Aorta (tissue), 5 donors: Measurements from ENCODE around the gene RILPL1. TPM values are rescaled to one million over a fixed set of nuclear protein-coding genes. Genes with fewer than 3 reads are reported as not detected.
A peak's percentile ranks its signal among the peaks of the same experiment; 100 is the strongest.
"Not testable (repeated sequence)": the region's sequence is repeated elsewhere in the genome, so short reads cannot be mapped to it uniquely, and the experiment has no call there.

Experiments
- ATAC-seq: fragments of 200-7000 bp; cut with Tn5 transposase; one replicate; pipeline ENCODE4 v1.9.1; 2022; ENCODE audit warnings: moderate library complexity; ENCODE audit not compliant: low FRiP score
- DNase-seq, 2 donors: peaks; one replicate each; pipeline ENCODE4 v3.0.0-alpha.2; 2020
- H3K27ac ChIP-seq, 2 donors: one replicate each; pipeline ENCODE4 v1.5.1; 2013; ENCODE audit warnings: low read length in 2 of 2, mild to moderate bottlenecking in 2 of 2, moderate library complexity in 2 of 2, control low read depth in 1 of 2, inconsistent platforms in 1 of 2, low read depth in 1 of 2
- H3K27me3 ChIP-seq, 2 donors: one replicate each; pipeline ENCODE4 v1.6.1; 2013; ENCODE audit warnings: control low read depth in 1 of 2, low read length in 1 of 2, mild to moderate bottlenecking in 1 of 2, moderate library complexity in 1 of 2; ENCODE audit not compliant: insufficient read depth in 2 of 2, control insufficient read depth in 1 of 2
- H3K36me3 ChIP-seq, 2 donors: one replicate each; pipeline ENCODE4 v1.6.1; 2013; ENCODE audit warnings: control low read depth in 1 of 2, low read length in 1 of 2, mild to moderate bottlenecking in 1 of 2; ENCODE audit not compliant: insufficient read depth in 2 of 2, control insufficient read depth in 1 of 2
- H3K4me1 ChIP-seq, 2 donors: one replicate each; pipeline ENCODE4 v1.6.1; 2013; ENCODE audit warnings: low read length in 2 of 2, control low read depth in 1 of 2, mild to moderate bottlenecking in 1 of 2, moderate library complexity in 1 of 2; ENCODE audit not compliant: insufficient read depth in 2 of 2, control insufficient read depth in 1 of 2
- H3K4me3 ChIP-seq, 2 donors: one replicate each; pipeline ENCODE4 v1.5.1; 2013; ENCODE audit warnings: low read length in 2 of 2, control low read depth in 1 of 2, mild to moderate bottlenecking in 1 of 2
- H3K9me3 ChIP-seq: one replicate; pipeline ENCODE4 v1.6.1; 2013; ENCODE audit warnings: mild to moderate bottlenecking, low read length; ENCODE audit not compliant: control insufficient read depth
- WGBS, 2 donors: extraction: QIAGEN DNeasy Blood & Tissue Kit; methylation state at CpG; one replicate each; pipeline ENCODE4 v1.1.7; 2013; 5-methylcytosine and 5-hydroxymethylcytosine counted together
- intact Hi-C, 2 donors: fragments of 100-400 bp; cut with DNase I; formaldehyde crosslinking; loops; one replicate each; pipeline versions ENCODE4 v1.14.2 to v1.15.0; 2022
- polyA plus RNA-seq, 2 donors: library from polyadenylated mRNA; stranded (reverse); fragments of 200-250 nt; gene quantifications; one replicate each; pipeline ENCODE4 v1.2.3, GENCODE V29; 2013
- total RNA-seq, 2 donors: library from RNA; stranded (reverse); fragmentation: NEBNext Ultra II Directional; extraction: Animal tissue kit (Norgen Biotek cat#: 25700); gene quantifications; one replicate each; pipeline ENCODE4 v1.2.1, GENCODE V29; 2021
- donor health status: healthy with polysubstance abuse.
- donor health status: Bipolar disorder and iron deficiency.
- donor health status: DM: no; HTN: no; CAD: no.
- donor health status: DM: no; HTN: no; CAD: no.
- donor health status: DM: yes; HTN: yes; CAD: no.

RILPL1 gene
- total and polyA plus RNA-seq, 4 donors: 18.4 to 50.4 (median 31.0) TPM

DNA sequence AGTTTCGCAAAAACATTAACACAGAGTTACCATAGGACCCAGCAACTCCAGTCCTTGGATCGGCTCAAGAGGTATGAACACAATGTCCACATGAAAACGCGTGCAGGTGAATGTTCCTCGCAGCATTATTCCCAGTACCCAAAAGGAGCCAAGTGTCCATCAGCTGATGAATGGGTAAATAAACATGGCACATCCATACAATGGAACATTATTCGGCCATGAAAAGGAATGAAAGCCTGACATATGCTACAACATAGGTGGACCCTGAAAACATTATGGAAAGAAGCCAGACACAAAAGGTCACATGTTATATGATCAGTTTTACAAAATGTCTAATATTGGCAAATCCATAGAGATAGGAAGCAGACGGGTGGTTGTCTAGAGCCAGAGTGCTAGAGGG, 9.1 kb downstream of the RILPL1 start:
- H3K27me3 ChIP-seq: no peaks in the 10 kb centered on the region
- ATAC-seq (no peak), DNase-seq (no peak)
- H3K4me3 ChIP-seq: no peak overlapping the region
- intact Hi-C loops: no loop called here
- peaks cover 0 to 4% of the 10 kb centered on the region in 2 donors for H3K36me3 ChIP-seq
- H3K27ac ChIP-seq: no peak overlapping the region
- WGBS, 2 donors: 99% methylated on average over 7 of the region's 7 CpGs
- H3K9me3 ChIP-seq: no peaks in the 10 kb centered on the region
- no peaks in the 10 kb centered on the region for H3K4me1 ChIP-seq

DNA sequence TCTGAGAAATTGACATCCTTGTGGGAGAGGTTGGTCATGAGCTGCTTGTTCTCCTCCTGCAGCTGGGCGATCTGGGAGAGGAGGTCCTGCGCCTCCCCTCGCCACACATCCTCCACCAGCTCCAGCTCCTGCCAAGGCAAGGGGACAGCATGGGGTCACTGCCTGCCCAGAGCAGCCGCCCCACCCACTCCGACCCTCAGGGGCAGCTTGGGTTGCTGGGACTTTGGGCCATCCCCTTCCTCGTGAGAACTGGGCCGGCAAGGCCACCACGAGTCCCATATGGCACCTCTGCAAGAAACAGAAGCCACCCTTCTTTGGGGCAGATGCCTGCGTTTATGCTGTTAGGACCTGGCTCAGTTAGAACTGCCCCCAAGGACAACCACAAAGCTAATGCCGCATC, 10.0 kb downstream of the RILPL1 start:
- WGBS, 2 donors: 83 to 89% methylated on average over 10 of the region's 10 CpGs
- Histone ChIP-seq H3K36me3 (peaks cover 0 to 4% of the 10 kb centered on the region in 2 donors), H3K27ac (no peak overlapping the region), H3K27me3 (no peaks in the 10 kb centered on the region), H3K4me3 (no peak overlapping the region), H3K4me1 (no peaks in the 10 kb centered on the region), H3K9me3 (no peaks in the 10 kb centered on the region)
- ATAC-seq: no peak
- no peak for DNase-seq
- intact Hi-C loops: no loop called here

DNA sequence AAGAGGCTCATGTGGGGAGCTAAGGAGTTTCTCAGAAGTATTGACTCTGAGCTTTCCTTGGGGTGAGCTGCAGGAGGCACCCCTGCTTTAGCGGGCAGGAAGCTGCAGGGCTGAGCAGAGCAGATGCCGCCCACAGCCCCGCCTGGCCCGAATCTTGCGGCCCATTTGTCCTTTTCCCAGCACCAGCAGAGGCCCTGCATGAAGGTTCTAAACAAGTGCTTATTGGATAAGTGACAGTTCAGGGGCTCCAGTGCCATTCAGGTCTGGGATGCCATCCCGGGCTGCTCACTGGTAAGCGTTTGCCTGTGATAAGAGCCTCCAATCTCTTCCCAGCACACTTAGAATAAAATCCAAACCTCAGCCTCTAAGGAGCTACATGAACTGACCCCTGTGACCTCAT, 11.4 kb downstream of the RILPL1 start:
- ATAC-seq (no peak), DNase-seq (no peak)
- no peaks in the 10 kb centered on the region for H3K27me3 ChIP-seq
- 88 to 90% methylated on average over 7 of the region's 7 CpGs for WGBS, 2 donors
- H3K9me3 ChIP-seq: no peaks in the 10 kb centered on the region
- H3K4me3 ChIP-seq: no peak overlapping the region
- intact Hi-C loops: no loop called here
- H3K36me3 ChIP-seq: peaks cover 0 to 6% of the 10 kb centered on the region in 2 donors
- H3K27ac ChIP-seq: no peak overlapping the region
- H3K4me1 ChIP-seq: no peaks in the 10 kb centered on the region

DNA sequence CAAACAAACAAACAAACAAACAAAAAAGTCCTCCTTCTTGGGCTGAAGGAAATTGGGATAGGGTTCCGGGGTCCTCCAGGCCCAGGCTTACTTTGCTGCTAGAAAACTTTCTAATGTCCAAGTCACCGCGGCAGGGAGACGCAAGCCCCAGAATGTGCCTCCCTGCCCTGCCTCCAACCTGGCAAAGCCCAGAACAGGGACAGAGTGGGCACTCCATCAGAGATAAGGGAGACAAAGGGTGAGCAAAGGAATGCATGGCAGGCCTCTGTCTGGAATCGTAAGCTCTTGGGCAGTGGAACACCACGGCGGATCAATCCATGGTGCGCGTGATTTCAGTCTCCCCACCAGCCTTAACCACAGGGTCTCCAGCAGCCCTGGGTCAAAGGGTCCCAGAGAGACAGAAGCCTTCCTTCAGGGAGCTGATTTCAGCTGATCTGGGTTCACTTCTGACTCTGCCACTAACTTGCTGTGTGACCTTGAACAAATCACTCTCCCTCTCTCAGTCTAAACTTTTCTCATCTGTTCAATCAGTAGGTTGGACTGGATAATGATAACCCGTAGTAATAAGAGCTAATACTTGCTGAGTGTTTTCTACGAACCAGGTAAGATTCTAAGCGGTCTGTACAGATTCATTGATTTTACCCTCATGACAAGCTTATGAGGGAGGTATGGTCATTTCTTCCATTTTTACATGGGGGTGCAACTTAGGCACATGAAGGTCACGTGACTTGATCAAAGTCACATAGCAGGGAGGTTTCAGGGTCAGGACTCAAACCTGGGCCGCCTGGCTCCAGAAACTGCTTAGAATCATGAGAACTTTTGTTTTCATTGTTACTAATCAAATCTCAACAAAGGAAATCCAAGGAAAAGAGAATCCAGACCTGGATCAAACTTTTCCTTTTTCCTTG, 12.7 kb downstream of the RILPL1 start:
- Histone ChIP-seq H3K9me3 (no peaks in the 10 kb centered on the region), H3K27ac (peak overlapping the region in 1 of 2 donors; percentile 93), H3K36me3 (peaks cover 0 to 6% of the 10 kb centered on the region in 2 donors), H3K4me1 (no peaks in the 10 kb centered on the region), H3K27me3 (no peaks in the 10 kb centered on the region), H3K4me3 (no peak overlapping the region)
- intact Hi-C loops: loop anchor here in 1 of 2 donors (2.0 kb wide), 1 partner anchor 42 kb away; no protein-coding TSS in a partner anchor
- no peak for ATAC-seq
- 90 to 92% methylated on average over 14 of the region's 14 CpGs for WGBS, 2 donors
- DNase-seq: no peak

DNA sequence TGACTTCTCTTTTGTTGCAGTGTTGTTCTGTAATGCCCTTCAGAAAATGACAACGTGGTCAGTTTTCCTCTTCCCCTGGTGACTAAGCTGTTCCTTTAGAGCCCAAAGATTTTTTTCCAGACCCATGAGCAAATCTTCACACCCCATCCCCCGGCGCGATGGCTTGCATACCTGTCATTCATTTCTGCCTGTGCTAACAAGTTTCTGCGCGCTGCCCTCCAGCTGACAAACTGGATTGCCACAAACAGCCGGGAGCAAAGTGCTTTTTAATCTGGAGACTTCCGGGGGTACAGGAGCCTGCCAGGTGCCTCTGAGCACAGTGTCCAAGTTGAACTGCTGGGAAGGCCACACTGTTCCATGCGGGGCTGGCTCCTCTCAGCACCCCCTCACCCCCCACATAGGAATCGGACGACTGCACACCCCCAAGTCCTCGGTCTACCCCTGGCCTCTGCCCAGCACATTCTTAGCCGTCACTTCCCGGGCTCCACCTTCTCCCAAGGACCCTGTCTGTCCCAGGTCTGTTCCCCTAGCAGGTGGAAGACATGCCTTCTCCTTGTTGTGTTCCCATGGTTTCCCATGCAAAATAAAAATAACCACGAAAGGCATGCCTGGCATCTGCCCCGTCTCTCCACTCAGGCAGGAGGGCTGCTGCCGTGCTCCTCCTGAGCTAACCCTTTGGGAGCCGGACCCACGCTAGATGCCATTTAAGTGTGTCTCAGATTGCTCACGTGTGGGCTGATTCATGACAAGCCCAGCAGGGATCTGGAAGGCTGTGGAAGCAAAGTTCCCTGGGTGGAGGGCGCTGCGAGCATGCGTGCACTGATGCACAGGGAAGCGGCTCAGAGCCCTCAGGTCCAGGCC, 14.1 kb downstream of the RILPL1 start:
- no peaks in the 10 kb centered on the region for H3K4me1 ChIP-seq
- H3K9me3 ChIP-seq: no peaks in the 10 kb centered on the region
- peaks cover 0 to 6% of the 10 kb centered on the region in 2 donors for H3K36me3 ChIP-seq
- no peaks in the 10 kb centered on the region for H3K27me3 ChIP-seq
- intact Hi-C loops: loop anchor here (2.0 to 5.0 kb wide), 3 partner anchors 37 to 63 kb away; partner anchors contain the start of gene TMED2 (in 1 of the 2)
- peak overlapping the region; percentile 17 to 93 for H3K27ac ChIP-seq
- DNase-seq (peak; percentile 82 to 89), ATAC-seq (peak; percentile 70)
- no peak overlapping the region for H3K4me3 ChIP-seq
- WGBS, 2 donors: 14 to 18% methylated on average over 24 of the region's 24 CpGs

DNA sequence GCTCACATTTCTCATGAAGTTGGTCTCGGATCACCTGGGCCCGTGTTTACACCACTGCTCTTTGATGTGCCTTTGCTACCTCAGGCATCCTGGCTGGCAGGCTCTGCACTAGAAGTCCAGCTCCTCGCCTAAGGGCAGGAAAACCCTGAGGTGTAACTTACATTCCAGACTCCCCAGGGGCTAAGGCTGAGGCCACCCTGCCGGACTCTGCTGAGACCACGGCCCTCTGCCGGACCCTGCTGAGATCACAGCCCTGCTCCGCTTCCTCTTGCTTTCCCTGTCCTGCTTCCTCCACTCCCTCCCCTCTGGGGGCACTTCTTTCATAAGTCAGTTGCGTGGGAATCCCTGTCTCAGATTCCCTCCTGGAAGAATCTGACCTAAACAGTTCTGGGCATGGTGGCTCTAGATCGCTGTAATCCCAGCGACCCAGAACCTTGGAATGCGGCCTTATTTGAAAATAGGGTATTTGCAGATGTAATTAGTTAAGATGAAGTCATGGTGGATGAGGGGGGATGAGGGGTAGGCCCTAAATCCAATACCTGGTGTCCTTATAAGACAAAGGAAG, 17.2 kb downstream of the RILPL1 start:
- intact Hi-C loops: loop anchor here (5.0 kb wide), 2 partner anchors 34 to 66 kb away; partner anchors contain the start of gene TMED2 (in 1 of the 2)
- WGBS, 2 donors: 74 to 80% methylated on average over 11 of the region's 11 CpGs
- Histone ChIP-seq H3K27ac (peak overlapping the region in 1 of 2 donors; percentile 58), H3K4me3 (no peak overlapping the region), H3K4me1 (no peaks in the 10 kb centered on the region), H3K9me3 (no peaks in the 10 kb centered on the region), H3K27me3 (no peaks in the 10 kb centered on the region), H3K36me3 (peaks cover 0 to 2% of the 10 kb centered on the region in 2 donors)
- ATAC-seq: no peak
- DNase-seq: no peak

DNA sequence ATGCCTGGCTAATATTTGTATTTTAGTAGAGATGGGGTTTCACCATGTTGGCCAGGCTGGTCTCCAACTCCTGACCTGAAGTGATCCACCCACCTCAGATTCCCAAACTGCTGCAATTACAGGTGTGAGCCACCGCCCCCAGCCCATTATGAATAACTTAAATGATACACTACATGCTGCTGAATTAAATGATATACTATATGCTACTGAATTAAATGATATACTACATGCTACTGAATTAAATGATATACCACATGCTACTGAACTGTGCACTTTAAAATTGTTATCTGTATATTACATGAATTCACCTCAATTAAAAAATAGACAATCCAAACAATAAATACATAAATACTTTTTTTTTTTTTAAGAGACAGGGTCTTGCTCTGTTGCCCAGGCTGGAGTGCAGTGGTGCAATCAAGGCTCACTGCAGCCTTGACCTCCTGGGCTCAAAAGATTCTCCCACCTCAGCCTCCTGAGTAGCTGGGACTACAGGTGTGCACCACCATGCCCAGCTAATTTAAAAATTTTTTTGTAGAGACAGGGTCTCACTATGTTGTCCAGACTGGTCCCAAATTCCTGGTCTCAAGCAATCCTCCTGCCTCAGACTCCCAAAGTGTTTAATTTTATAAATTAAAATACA, 18.8 kb downstream of the RILPL1 start:
- H3K27ac ChIP-seq, H3K36me3 ChIP-seq, H3K9me3 ChIP-seq, DNase-seq, H3K4me1 ChIP-seq, H3K4me3 ChIP-seq, H3K27me3 ChIP-seq, ATAC-seq: not testable (repeated sequence)
- WGBS, 2 donors: 100% methylated on average over 1 of the region's 1 CpG
- intact Hi-C loops: loop anchor here (5.0 kb wide), 2 partner anchors 32 to 68 kb away; partner anchors contain the start of gene TMED2 (in 1 of the 2)

DNA sequence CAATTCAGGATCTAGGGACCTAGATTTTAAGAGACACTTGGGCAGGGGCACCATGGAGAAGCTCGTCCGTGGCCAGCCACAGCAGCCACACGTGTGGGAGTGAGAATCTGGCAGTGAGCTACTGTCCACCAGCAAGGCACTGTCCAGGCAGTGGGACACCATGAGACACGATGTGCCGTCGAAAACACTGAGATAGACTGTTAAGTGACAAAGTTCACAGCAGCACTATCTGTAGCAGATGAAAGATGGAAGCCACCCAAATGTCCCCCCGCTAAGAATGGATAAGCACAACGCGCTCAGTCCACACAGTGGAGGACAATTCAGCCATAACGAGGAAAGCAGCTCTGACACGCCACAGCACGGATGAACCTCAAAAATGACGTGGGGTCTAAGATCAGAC, 19.7 kb downstream of the RILPL1 start:
- Histone ChIP-seq H3K4me1 (no peaks in the 10 kb centered on the region), H3K27me3 (no peaks in the 10 kb centered on the region), H3K36me3 (peaks cover 0 to 2% of the 10 kb centered on the region in 2 donors), H3K4me3 (no peak overlapping the region), H3K27ac (no peak overlapping the region), H3K9me3 (no peaks in the 10 kb centered on the region)
- no peak for DNase-seq
- intact Hi-C loops: no loop called here
- ATAC-seq: no peak
- WGBS, 2 donors: 75 to 77% methylated on average over 13 of the region's 13 CpGs
